HepG2 (cell line): ENCODE data around the gene TNFSF13B. TPM values are rescaled to one million over a fixed set of nuclear protein-coding genes. Genes with fewer than 3 reads are reported as not detected.

Source experiments
- ATAC-seq: fragments of 200-7000 bp; cut with Tn5 transposase; 3 replicates; pipeline ENCODE4 v1.9.1; 2020; ENCODE audit warnings: mild to moderate bottlenecking, moderate library complexity
- BruUV-seq: library from RNA; stranded (reverse); fragments of 400-500 nt; replicated peaks from 2 replicates; lab custom pipeline; 2021; lab: Mats Ljungman, UMichigan
- CTCF ChIA-PET: fragments of 300-600 bp; formaldehyde crosslinking; extraction: SDS; loops from one replicate; lab custom pipeline; 2021; ENCODE audit warnings: low total read pairs, inconsistent platforms, low intra/inter-chr PET ratio; lab: Yijun Ruan, JAX
- POLR2A ChIA-PET: fragments of 350-600 bp; sonication (Branson Sonifier 250); formaldehyde crosslinking; loops from one replicate; lab custom pipeline; 2020; ENCODE audit warnings: antibody characterized with exemption, inconsistent platforms; lab: Yijun Ruan, JAX
- DNase-seq: peaks from one replicate; pipeline ENCODE4 v3.0.0-alpha.2; 2015; ENCODE audit warnings: low spot score
- FAIRE-seq: peaks from 3 replicates; lab custom pipeline; 2011; peaks lifted over from hg19 to GRCh38; lab: Jason Lieb, UNC
- H2AFZ ChIP-seq: one replicate; pipeline ENCODE4 v1.6.1; 2011; ENCODE audit warnings: low read length, inconsistent platforms
- H3K27ac ChIP-seq: fragments of 300-600 bp; 3 replicates; pipeline ENCODE4 v1.8.0; 2011; ENCODE audit warnings: mixed run types, mild to moderate bottlenecking, mixed read lengths, low read length, inconsistent platforms; ENCODE audit not compliant: insufficient read depth; ENCODE audit errors: extremely low read length
- H3K27me3 ChIP-seq, 2 experiments: fragments of 200-600 bp in 1 of 2; 2 replicates in 1 of 2; 3 replicates in 1 of 2; pipeline versions ENCODE4 v1.6.0 to v1.8.0; 2011; ENCODE audit warnings: low read length in 2 of 2, mild to moderate bottlenecking in 2 of 2, moderate library complexity in 2 of 2, inconsistent platforms in 1 of 2; ENCODE audit not compliant: insufficient read depth in 2 of 2, control insufficient read depth in 1 of 2
- H3K36me3 ChIP-seq, 2 experiments: fragments of 200-600 bp in 1 of 2; replicated peaks in 1 of 2; 2 replicates in 1 of 2; 3 replicates in 1 of 2; pipeline versions ENCODE4 v1.5.1 to v1.8.0; 2011; ENCODE audit warnings: low read length in 2 of 2, inconsistent platforms in 1 of 2; ENCODE audit not compliant: insufficient read depth in 2 of 2, control insufficient read depth in 1 of 2
- H3K4me1 ChIP-seq: 2 replicates; pipeline ENCODE4 v1.5.1; 2012; ENCODE audit warnings: low read length, inconsistent platforms; ENCODE audit not compliant: insufficient read depth
- H3K4me2 ChIP-seq: 2 replicates; pipeline ENCODE4 v1.6.0; 2011; ENCODE audit warnings: low read depth, low read length, inconsistent platforms
- H3K4me3 ChIP-seq, 3 experiments: fragments of 200-600 bp in 1 of 3; sonication (generic), shearing (Covaris generic) in 1 of 3; replicated peaks in 1 of 3; 2 replicates each; pipeline ENCODE4 v1.5.1; 2011 to 2016; ENCODE audit warnings: low read length in 3 of 3, inconsistent platforms in 2 of 3, low read depth in 2 of 3, mild to moderate bottlenecking in 2 of 3, control low read depth in 1 of 3, mixed read lengths in 1 of 3; ENCODE audit not compliant: insufficient read depth in 1 of 3
- H3K79me2 ChIP-seq: one replicate; pipeline ENCODE4 v1.6.1; 2011; ENCODE audit warnings: low read length, inconsistent platforms; ENCODE audit not compliant: insufficient read depth
- H3K9ac ChIP-seq: 2 replicates; pipeline ENCODE4 v1.6.0; 2011; ENCODE audit warnings: mild to moderate bottlenecking, low read depth, low read length, inconsistent platforms; ENCODE audit not compliant: insufficient read depth
- H3K9me3 ChIP-seq: 2 replicates; pipeline ENCODE4 v1.5.1; 2012; ENCODE audit warnings: mild to moderate bottlenecking, low read length
- H4K20me1 ChIP-seq: 2 replicates; pipeline ENCODE4 v1.6.0; 2011; ENCODE audit warnings: inconsistent platforms, mild to moderate bottlenecking, low read length, moderate library complexity; ENCODE audit not compliant: insufficient read depth
- AHR ChIP-seq: IDR thresholded peaks from 2 replicates; pipeline ENCODE4 v1.6.1; 2018; ENCODE audit warnings: missing genetic modification reagents, missing compliant biosample characterization
- DPF2 ChIP-seq: sonication (generic); formaldehyde crosslinking; IDR thresholded peaks from 2 replicates; pipeline ENCODE4 v1.4.0; 2020; ENCODE audit warnings: mild to moderate bottlenecking, low read depth, missing genetic modification reagents, borderline replicate concordance
- IKZF1 ChIP-seq: fragments of 450-650 bp; IDR thresholded peaks from 2 replicates; pipeline ENCODE4 v1.7.1; 2016
- KAT8 ChIP-seq: IDR thresholded peaks from 2 replicates; pipeline ENCODE4 v1.6.1; 2016; ENCODE audit warnings: missing genetic modification reagents, missing compliant biosample characterization
- MATR3 ChIP-seq: sonication (generic); formaldehyde crosslinking; IDR thresholded peaks from 2 replicates; pipeline ENCODE4 v1.4.0; 2020; ENCODE audit warnings: missing genetic modification reagents
- PLSCR1 ChIP-seq: sonication (generic); formaldehyde crosslinking; IDR thresholded peaks from 2 replicates; pipeline ENCODE4 v1.5.0; 2020; ENCODE audit warnings: missing genetic modification reagents, mild to moderate bottlenecking, borderline replicate concordance
- POLR2AphosphoS5 ChIP-seq: IDR thresholded peaks from 2 replicates; pipeline ENCODE4 v1.6.1; 2012; ENCODE audit warnings: low read depth, low read length
- RNF219 ChIP-seq: sonication (generic); formaldehyde crosslinking; IDR thresholded peaks from 2 replicates; pipeline ENCODE4 v1.5.0; 2020; ENCODE audit warnings: mild to moderate bottlenecking, missing genetic modification reagents
- ZFP41 ChIP-seq: sonication (generic); formaldehyde crosslinking; IDR thresholded peaks from 2 replicates; pipeline ENCODE4 v1.4.0; 2020; ENCODE audit warnings: mild to moderate bottlenecking, missing genetic modification reagents, borderline replicate concordance
- ZFY ChIP-seq: sonication (generic); formaldehyde crosslinking; IDR thresholded peaks from 2 replicates; pipeline ENCODE4 v1.4.0; 2020; ENCODE audit warnings: missing genetic modification reagents
- ZNF629 ChIP-seq: sonication (generic); formaldehyde crosslinking; conservative IDR thresholded peaks from 2 replicates; pipeline ENCODE4 v1.5.0; 2020; ENCODE audit warnings: missing genetic modification reagents
- ZNF75D ChIP-seq: sonication (generic); formaldehyde crosslinking; IDR thresholded peaks from 2 replicates; pipeline ENCODE4 v1.8.1; 2023; ENCODE audit warnings: missing genetic modification reagents, mild to moderate bottlenecking, borderline replicate concordance
- ZSCAN31 ChIP-seq: sonication (generic); formaldehyde crosslinking; IDR thresholded peaks from 2 replicates; pipeline ENCODE4 v1.5.0; 2020; ENCODE audit warnings: low read depth, mild to moderate bottlenecking, missing genetic modification reagents
- in situ Hi-C: cut with HindIII; loops from 2 replicates; pipeline ENCODE4 v1.10.0; 2017; ENCODE audit warnings: low pct_unique_long_range_greater_than_20kb; ENCODE audit not compliant: extremely low pct_ligation_motif_present
- intact Hi-C: fragments of 100-400 bp; cut with micrococcal nuclease; formaldehyde crosslinking; loops from one replicate; pipeline ENCODE4 v1.10.0; 2022; ENCODE audit not compliant: unreplicated experiment
- polyA plus RNA-seq, 8 experiments: library from polyadenylated mRNA; depleted of rRNA in 3 of 8; stranded (reverse) in 7 of 8; unstranded in 1 of 8; fragments of >200 nt; fragmentation: Illumina TruSeq in 4 of 8; extraction: Trizol in 4 of 8; gene quantifications; 2 replicates each; pipeline versions ENCODE4 v1.2.1 to v1.2.3, GENCODE V29; 2011 to 2016; ENCODE audit warnings: low read depth in 4 of 8, missing spikeins in 1 of 8, mixed read lengths in 1 of 8; ENCODE audit not compliant: insufficient read depth in 1 of 8
- total RNA-seq, 5 experiments: library from RNA; depleted of rRNA; stranded (reverse); fragments of >200 nt; fragmentation: Illumina TruSeq; extraction: Trizol; gene quantifications; 2 replicates each; pipeline ENCODE4 v1.2.3, GENCODE V29; 2016; ENCODE audit warnings: low read depth in 1 of 5
- TF ChIP-seq, protein P1 (sequence below), 2 experiments: sonication (generic) in 1 of 2; formaldehyde crosslinking in 1 of 2; IDR thresholded peaks; 2 replicates each; pipeline versions ENCODE4 v1.6.1 to v1.9.0; 2014 to 2022; ENCODE audit warnings: antibody characterized with exemption in 1 of 2, borderline replicate concordance in 1 of 2, inconsistent platforms in 1 of 2, low read depth in 1 of 2, missing genetic modification reagents in 1 of 2
- TF ChIP-seq, protein P2 (sequence below): sonication (generic); formaldehyde crosslinking; IDR thresholded peaks from 2 replicates; pipeline ENCODE4 v1.4.0; 2020; ENCODE audit warnings: mild to moderate bottlenecking, missing genetic modification reagents

TNFSF13B gene
- total and polyA plus RNA-seq, 2 of the 13 experiments (the other 11 are each of a cell fraction or from before 2014, with no cell fraction given), result 0.13 to 0.20 TPM

DNA sequence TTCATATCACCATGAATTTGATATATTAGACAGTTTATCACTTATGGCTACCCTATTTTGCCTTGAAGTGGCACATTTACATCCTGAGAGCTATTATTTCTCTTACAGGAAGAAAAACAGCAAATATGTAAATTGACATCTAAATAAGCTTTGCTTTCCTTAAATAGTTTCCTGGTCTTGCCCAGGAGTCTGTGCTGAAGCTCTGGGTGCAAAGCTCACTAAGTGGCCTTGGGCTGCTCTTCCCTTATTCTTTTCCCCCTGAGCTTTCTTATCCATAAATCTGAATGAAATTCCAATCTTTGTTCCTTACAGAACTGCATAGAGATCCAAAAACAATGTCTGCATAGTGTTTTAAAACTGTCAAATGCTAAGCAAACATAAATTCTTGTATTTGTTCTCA is 56.3 kb downstream of the TNFSF13B start:
- Histone ChIP-seq H3K27ac (no peak overlapping the region), H3K79me2 (no peaks in the 10 kb centered on the region), H3K4me2 (no peak overlapping the region), H3K9me3 (no peaks in the 10 kb centered on the region), H4K20me1 (no peaks in the 10 kb centered on the region), H3K4me3 (no peak overlapping the region), H3K9ac (no peak overlapping the region), H2AFZ (no peak overlapping the region), H3K36me3 (no peaks in the 10 kb centered on the region), H3K27me3 (no peaks in the 10 kb centered on the region; a peak in 1 of 5 replicates), H3K4me1 (no peaks in the 10 kb centered on the region)
- ATAC-seq (no peak), FAIRE-seq (no peak), DNase-seq (no peak)
- intact Hi-C loops, result no loop called here
- in situ Hi-C loops, result loop anchor here (5.0 kb wide), 1 partner anchor 566 kb away; no protein-coding TSS in a partner anchor
- ChIA-PET POLR2A (no interaction called here), CTCF (no interaction called here)
- TF ChIP-seq ZFP41, result no peak
- no peak for TF ChIP-seq DPF2 (CRISPR knock-in tag)
- no peak for TF ChIP-seq AHR (CRISPR knock-in tag)
- no peak for TF ChIP-seq POLR2AphosphoS5
- no peak for TF ChIP-seq ZNF629
- no peak for TF ChIP-seq IKZF1
- TF ChIP-seq ZNF75D (CRISPR knock-in tag), result no peak
- no peak for TF ChIP-seq ZFY (CRISPR knock-in tag)
- no peak for TF ChIP-seq RNF219 (CRISPR knock-in tag)
- no peak for TF ChIP-seq ZSCAN31 (CRISPR knock-in tag)
- TF ChIP-seq, protein P1, sequence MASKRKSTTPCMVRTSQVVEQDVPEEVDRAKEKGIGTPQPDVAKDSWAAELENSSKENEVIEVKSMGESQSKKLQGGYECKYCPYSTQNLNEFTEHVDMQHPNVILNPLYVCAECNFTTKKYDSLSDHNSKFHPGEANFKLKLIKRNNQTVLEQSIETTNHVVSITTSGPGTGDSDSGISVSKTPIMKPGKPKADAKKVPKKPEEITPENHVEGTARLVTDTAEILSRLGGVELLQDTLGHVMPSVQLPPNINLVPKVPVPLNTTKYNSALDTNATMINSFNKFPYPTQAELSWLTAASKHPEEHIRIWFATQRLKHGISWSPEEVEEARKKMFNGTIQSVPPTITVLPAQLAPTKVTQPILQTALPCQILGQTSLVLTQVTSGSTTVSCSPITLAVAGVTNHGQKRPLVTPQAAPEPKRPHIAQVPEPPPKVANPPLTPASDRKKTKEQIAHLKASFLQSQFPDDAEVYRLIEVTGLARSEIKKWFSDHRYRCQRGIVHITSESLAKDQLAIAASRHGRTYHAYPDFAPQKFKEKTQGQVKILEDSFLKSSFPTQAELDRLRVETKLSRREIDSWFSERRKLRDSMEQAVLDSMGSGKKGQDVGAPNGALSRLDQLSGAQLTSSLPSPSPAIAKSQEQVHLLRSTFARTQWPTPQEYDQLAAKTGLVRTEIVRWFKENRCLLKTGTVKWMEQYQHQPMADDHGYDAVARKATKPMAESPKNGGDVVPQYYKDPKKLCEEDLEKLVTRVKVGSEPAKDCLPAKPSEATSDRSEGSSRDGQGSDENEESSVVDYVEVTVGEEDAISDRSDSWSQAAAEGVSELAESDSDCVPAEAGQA (IDR thresholded peaks at IDR 0.05; ENCODE audit: low read depth), result no peak
- TF ChIP-seq, protein P1 (CRISPR knock-in tag; IDR thresholded peaks at IDR 0.05; ENCODE audit: borderline replicate concordance), result no peak
- TF ChIP-seq KAT8 (CRISPR knock-in tag), result no peak
- TF ChIP-seq, protein P2, sequence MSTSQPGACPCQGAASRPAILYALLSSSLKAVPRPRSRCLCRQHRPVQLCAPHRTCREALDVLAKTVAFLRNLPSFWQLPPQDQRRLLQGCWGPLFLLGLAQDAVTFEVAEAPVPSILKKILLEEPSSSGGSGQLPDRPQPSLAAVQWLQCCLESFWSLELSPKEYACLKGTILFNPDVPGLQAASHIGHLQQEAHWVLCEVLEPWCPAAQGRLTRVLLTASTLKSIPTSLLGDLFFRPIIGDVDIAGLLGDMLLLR, result no peak
- TF ChIP-seq PLSCR1 (CRISPR knock-in tag), result no peak
- no peak for TF ChIP-seq MATR3 (CRISPR knock-in tag)
- BruUV-seq, result no TSS peak
